Raji (cell line): ENCODE results near the gene DGKD.

Source experiments
- POLR2A ChIP-seq: IDR thresholded peaks from 2 replicates; pipeline ENCODE4 v1.6.1; 2011; ENCODE audit warnings: low read depth, low read length, control low read depth; ENCODE audit not compliant: insufficient read depth

DGKD gene

GRCh38 chr2:233353101-233353768 is 1.1 kb upstream of the DGKD start:
- TF ChIP-seq POLR2A = no peak

GRCh38 chr2:233354500-233354924 is 218 bp downstream of the DGKD start:
- peak; percentile 52 for TF ChIP-seq POLR2A

DNA sequence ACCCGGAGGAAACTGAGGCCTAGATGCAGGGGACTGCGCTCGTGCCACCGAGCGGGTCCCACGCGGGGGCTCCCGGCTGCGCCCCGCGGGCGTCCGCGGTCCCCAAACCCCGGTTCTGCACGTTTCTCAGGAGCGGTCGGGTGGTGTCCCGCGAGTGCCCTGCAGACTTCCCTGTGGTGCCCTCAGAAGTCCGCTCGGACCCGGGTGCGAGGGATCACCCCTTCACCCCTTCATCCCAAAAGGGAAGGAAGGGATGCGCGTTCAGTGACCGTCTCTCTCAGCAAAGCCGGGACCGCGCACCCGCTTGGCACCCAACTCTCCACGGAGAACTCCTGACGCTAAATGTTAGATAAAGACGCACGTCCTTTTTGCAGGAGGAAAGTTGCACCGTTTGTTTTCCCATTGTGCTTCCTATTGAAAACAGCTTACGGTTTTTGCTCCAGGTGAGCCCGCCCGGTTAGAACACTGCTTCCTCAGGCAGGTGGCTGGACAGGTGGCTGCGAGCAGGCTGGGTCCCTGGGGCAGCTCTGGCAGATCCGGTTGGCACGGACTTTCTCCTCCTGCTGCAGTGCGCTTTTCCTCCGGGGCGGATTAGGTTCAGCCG is 779 bp downstream of the DGKD start:
- no peak for TF ChIP-seq POLR2A

- TF ChIP-seq POLR2A = no peak
Measured at GRCh38 chr2:233355916-233356315, 1.6 kb downstream of the DGKD start.

- TF ChIP-seq POLR2A = 0 out of 2 replicates have a peak, but pooled peaks have one; percentile 15
Measured at GRCh38 chr2:233356546-233357308, 2.4 kb downstream of the DGKD start.

DNA sequence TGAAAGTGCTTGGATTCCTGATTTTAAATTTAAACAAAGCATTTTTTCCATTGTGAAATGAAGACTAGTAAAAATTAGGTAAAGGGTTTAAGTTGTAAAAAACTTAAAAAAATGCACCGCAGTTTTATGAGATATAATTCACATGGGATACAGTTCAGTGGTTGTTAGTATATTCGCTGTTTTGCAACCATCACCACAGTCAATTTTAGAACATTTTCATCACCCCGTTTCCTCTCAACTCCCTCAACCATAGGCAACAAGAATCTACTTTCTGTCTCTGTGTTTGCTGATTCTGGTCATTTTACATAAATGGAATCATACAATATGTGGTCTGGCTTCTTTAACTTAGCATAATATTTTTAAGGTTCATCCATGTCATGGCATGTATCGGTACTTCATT is 4.0 kb downstream of the DGKD start:
- no peak for TF ChIP-seq POLR2A

GRCh38 chr2:233358947-233359346 is 4.7 kb downstream of the DGKD start:
- no peak for TF ChIP-seq POLR2A

GRCh38 chr2:233359823-233360222 is 5.5 kb downstream of the DGKD start:
- TF ChIP-seq POLR2A = no peak

- no peak for TF ChIP-seq POLR2A
Measured at GRCh38 chr2:233360771-233361176, 6.5 kb downstream of the DGKD start.

DNA sequence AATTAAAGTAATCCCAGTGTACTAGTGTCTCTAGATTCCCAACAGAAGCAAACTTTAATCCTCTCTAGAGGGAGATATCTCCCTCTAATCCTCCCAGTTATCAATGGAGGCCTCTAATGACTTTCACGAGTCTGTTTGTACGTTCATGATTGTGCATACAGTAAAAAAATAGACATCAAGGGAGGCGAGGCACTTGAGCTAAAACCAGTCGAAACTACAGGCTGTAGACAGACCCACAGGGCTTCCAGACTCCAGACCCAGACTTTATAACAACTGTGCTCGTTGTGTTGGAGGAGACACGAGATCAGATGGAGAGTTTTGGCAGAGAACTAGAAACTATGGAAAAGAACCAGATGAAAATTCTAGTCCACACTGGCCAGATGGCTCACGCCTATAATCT is 7.0 kb downstream of the DGKD start:
- no peak for TF ChIP-seq POLR2A

DNA sequence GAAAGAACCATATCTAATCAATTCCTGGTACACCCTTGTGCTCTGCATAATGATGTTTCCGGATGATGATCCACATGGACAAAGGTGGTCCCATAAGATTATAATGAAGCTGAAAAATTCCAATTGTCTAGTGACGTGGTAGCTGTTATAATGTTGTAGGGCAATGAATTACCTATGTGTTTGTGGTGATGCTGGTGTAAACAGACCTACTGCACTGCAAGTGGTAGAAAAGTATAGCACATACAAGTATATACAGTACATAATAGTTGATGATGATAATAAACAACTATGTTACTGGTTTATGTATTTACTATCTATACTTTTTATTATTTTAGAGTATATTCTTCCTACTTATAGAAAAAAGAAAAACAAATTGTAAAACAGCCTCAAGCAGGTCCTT is 8.4 kb downstream of the DGKD start:
- no peak for TF ChIP-seq POLR2A

DNA sequence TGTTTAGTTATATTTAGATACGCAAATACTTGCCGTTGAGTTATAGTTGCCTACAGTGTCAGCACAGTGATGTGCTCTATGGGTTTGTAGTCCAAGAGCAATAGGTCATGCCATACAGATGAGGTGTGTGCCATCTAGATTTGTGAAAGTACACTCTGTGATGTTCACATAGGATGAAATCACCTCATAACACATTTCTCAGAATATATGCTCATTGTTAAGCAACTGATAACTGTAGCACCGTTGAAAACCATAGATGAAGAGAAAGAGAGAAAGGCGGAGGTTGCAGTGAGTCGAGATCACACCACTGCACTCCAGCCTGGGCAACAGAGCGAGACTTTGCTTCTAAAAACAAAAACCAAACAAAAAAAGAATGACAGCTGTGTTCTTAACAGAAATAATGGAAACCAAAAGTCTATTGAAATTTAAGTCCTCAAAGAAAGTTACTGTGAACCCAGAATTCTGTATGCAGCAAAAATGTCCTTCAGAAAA is 9.5 kb downstream of the DGKD start:
- TF ChIP-seq POLR2A = no peak

GRCh38 chr2:233365861-233366520 is 11.7 kb downstream of the DGKD start:
- TF ChIP-seq POLR2A = no peak

GRCh38 chr2:233367586-233367985 is 13.3 kb downstream of the DGKD start:
- no peak for TF ChIP-seq POLR2A

GRCh38 chr2:233368756-233369155 is 14.5 kb downstream of the DGKD start:
- TF ChIP-seq POLR2A = no peak
